ENCODE data around the gene SPOCK1. TPM values are rescaled to one million over a fixed set of nuclear protein-coding genes. Genes with fewer than 3 reads are reported as not detected.

The SPOCK1 gene
- total and polyA plus RNA-seq, 9 of the 15 experiments (the other 6 are each of a cell fraction or from before 2014, with no cell fraction given) = 0.01 to 0.35 (median 0.04) TPM; not detected in 6

- no peaks in the 10 kb centered on the region for H3K79me2 ChIP-seq (ENCODE audit: control insufficient read depth, insufficient read depth, low read length)
- TF ChIP-seq CHAMP1 (IDR thresholded peaks at IDR 0.05) (no peak), ZNF165 (CRISPR knock-in tag; IDR thresholded peaks at IDR 0.05; ENCODE audit: borderline replicate concordance) (no peak), MBD1 (CRISPR knock-in tag; IDR thresholded peaks at IDR 0.05) (no peak), ATF6 (CRISPR knock-in tag; IDR thresholded peaks at IDR 0.05) (no peak), TRIM24 (IDR thresholded peaks at IDR 0.05) (no peak), LCOR (CRISPR knock-in tag; IDR thresholded peaks at IDR 0.05) (no peak), TAF1 (IDR thresholded peaks at IDR 0.05; ENCODE audit: control insufficient read depth, extremely low read depth, insufficient read depth, low read length, severe bottlenecking) (no peak), RFX7 (CRISPR knock-in tag; IDR thresholded peaks at IDR 0.05) (no peak), ZBTB33 (CRISPR knock-in tag; IDR thresholded peaks at IDR 0.05) (no peak)
- H3K4me2 ChIP-seq (ENCODE audit: insufficient read depth, low read length) = no peak overlapping the region
- POLR2A ChIA-PET = interaction anchor here (1.1 to 1.3 kb wide), 2 partner anchors 15 to 171 kb away, joined by 3 read pairs; no protein-coding TSS in a partner anchor
- 0% methylated on average over 4 of the region's 4 CpGs for whole genome bisulfite sequencing (ENCODE audit: insufficient coverage, low coverage, missing lambda C conversion rate)
- no peak for FAIRE-seq
- H3K36me3 ChIP-seq (ENCODE audit: control insufficient read depth, insufficient read depth, low read length) = no peaks in the 10 kb centered on the region
- H3K9ac ChIP-seq (ENCODE audit: insufficient read depth in 1 of 2, low read depth in 2 of 2, low read length in 2 of 2) = no peak overlapping the region
- no peaks in the 10 kb centered on the region for H4K20me1 ChIP-seq (replicated peaks; ENCODE audit: control insufficient read depth, insufficient read depth, low read length)
- CTCF ChIA-PET (ENCODE audit: low intra/inter-chr PET ratio) = no interaction called here
- BruUV-seq (replicated peaks) = no TSS peak
- no peak for DNase-seq (ENCODE audit: extremely low read depth in 1 of 4, low spot score in 3 of 4)
- H2AFZ ChIP-seq (ENCODE audit: low read depth, low read length) = no peak overlapping the region
- intact Hi-C loops (cut with micrococcal nuclease) (no loop called here), in situ Hi-C loops (cut with MboI) (no loop called here)
- no peaks in the 10 kb centered on the region for H3K9me3 ChIP-seq (replicated peaks; ENCODE audit: control insufficient read depth, insufficient read depth, low read depth, low read length)
- H3K9me1 ChIP-seq (ENCODE audit: control insufficient read depth, insufficient read depth, low read length) = no peaks in the 10 kb centered on the region
- no peaks in the 10 kb centered on the region for H3K27me3 ChIP-seq (ENCODE audit: control insufficient read depth in 2 of 2, insufficient read depth in 2 of 2, low read length in 2 of 2)
- H3K27ac ChIP-seq (ENCODE audit: extremely low read depth, low read depth, low read length) = no peak overlapping the region
- ATAC-seq = no peak
- H3K4me3 ChIP-seq = no peak overlapping the region
- no peaks in the 10 kb centered on the region for H3K4me1 ChIP-seq (replicated peaks in 1 of 2; ENCODE audit: control insufficient read depth in 2 of 2, insufficient read depth in 2 of 2, low read length in 2 of 2)
Observed at GRCh38 chr5:137491121-137491520, 8.0 kb downstream of the SPOCK1 start.
